SU-DHL-6 (cell line): ENCODE results near the gene KDM3B.
A peak's percentile ranks its signal among the peaks of the same experiment; 100 is the strongest.
"Not testable (repeated sequence)": the region's sequence is repeated elsewhere in the genome, so short reads cannot be mapped to it uniquely, and the experiment has no call there.

Source experiments
- H2AFZ ChIP-seq: fragments of 200-600 bp; sonication (generic); 2 replicates; pipeline ENCODE4 v1.6.1; 2014; ENCODE audit warnings: low read depth, mild to moderate bottlenecking, moderate library complexity, mixed read lengths, antibody characterized with exemption, low read length; ENCODE audit not compliant: severe bottlenecking
- H3F3A ChIP-seq: fragments of 200-600 bp; shearing (Covaris generic); 2 replicates; pipeline ENCODE4 v1.6.0; 2016; ENCODE audit warnings: antibody characterized with exemption, mild to moderate bottlenecking; ENCODE audit not compliant: insufficient read depth
- H3K27ac ChIP-seq: fragments of 200-600 bp; sonication (generic); 2 replicates; pipeline ENCODE4 v1.5.1; 2016; ENCODE audit warnings: low read depth, mild to moderate bottlenecking, low read length, moderate library complexity, mixed read lengths
- H3K27me3 ChIP-seq: fragments of 200-600 bp; sonication (generic), shearing (Covaris generic); 2 replicates; pipeline ENCODE4 v1.6.0; 2014; ENCODE audit warnings: mild to moderate bottlenecking, low read length
- H3K36me3 ChIP-seq: fragments of 200-600 bp; sonication (generic); 2 replicates; pipeline ENCODE4 v1.6.1; 2014; ENCODE audit warnings: mild to moderate bottlenecking, low read length, mixed read lengths
- H3K4me2 ChIP-seq: fragments of 300-600, 200-600 bp; shearing (Covaris generic), sonication (generic); 2 replicates; pipeline ENCODE4 v1.6.0; 2014; ENCODE audit warnings: low read length, low read depth, mild to moderate bottlenecking; ENCODE audit not compliant: poor library complexity, severe bottlenecking
- H3K4me3 ChIP-seq: fragments of 200-600 bp; sonication (generic); 2 replicates; pipeline ENCODE4 v1.5.1; 2014; ENCODE audit warnings: antibody characterized with exemption, low read length, mild to moderate bottlenecking, mixed read lengths; ENCODE audit not compliant: insufficient read depth, poor library complexity, severe bottlenecking
- H3K79me2 ChIP-seq: fragments of 200-600 bp; sonication (generic); 2 replicates; pipeline ENCODE4 v1.6.1; 2014; ENCODE audit warnings: mild to moderate bottlenecking, low read length, moderate library complexity; ENCODE audit not compliant: insufficient read depth
- H3K9ac ChIP-seq: fragments of 200-600 bp; sonication (generic); 2 replicates; pipeline ENCODE4 v1.7.0; 2014; ENCODE audit warnings: mild to moderate bottlenecking, low read length
- H3K9me2 ChIP-seq: fragments of 200-600 bp; sonication (generic); replicated peaks from 2 replicates; pipeline ENCODE4 v1.6.1; 2014; ENCODE audit warnings: low read length; ENCODE audit not compliant: insufficient read depth
- H3K9me3 ChIP-seq: fragments of 200-600 bp; sonication (generic); 2 replicates; pipeline ENCODE4 v1.6.1; 2014; ENCODE audit warnings: low read length, mixed read lengths; ENCODE audit not compliant: insufficient read depth
- H4K20me1 ChIP-seq: fragments of 200-600 bp; sonication (generic); 2 replicates; pipeline ENCODE4 v1.6.1; 2014; ENCODE audit warnings: low read depth, mild to moderate bottlenecking, antibody characterized with exemption, low read length, moderate library complexity, mixed read lengths
- CTCF ChIP-seq: fragments of 200-600 bp; sonication (generic); IDR thresholded peaks from one replicate; pipeline ENCODE4 v1.5.1; 2017; ENCODE audit warnings: antibody characterized with exemption, mild to moderate bottlenecking, low read length, moderate library complexity; ENCODE audit not compliant: insufficient read depth, poor library complexity, severe bottlenecking
- EZH2phosphoT487 ChIP-seq: fragments of 200-600 bp; sonication (generic), shearing (Covaris generic); conservative IDR thresholded peaks from 2 replicates; pipeline ENCODE4 v1.6.1; 2018; ENCODE audit warnings: mild to moderate bottlenecking, antibody characterized with exemption, low read length, moderate library complexity, mixed read lengths

The KDM3B gene

GRCh38 chr5:138408023-138408422 is 55.5 kb downstream of the KDM3B start:
- H3K4me3 ChIP-seq: no peak overlapping the region
- H3K9me3 ChIP-seq: no peaks in the 10 kb centered on the region
- TF ChIP-seq CTCF (no peak), EZH2phosphoT487 (no peak)
- no peaks in the 10 kb centered on the region for H3K27me3 ChIP-seq
- no peak overlapping the region for H3K4me2 ChIP-seq
- no peak overlapping the region for H3K27ac ChIP-seq
- peaks cover 4% of the 10 kb centered on the region; the same call in 1 of the 2 replicates for H3F3A ChIP-seq
- no peak overlapping the region for H2AFZ ChIP-seq
- H3K9ac ChIP-seq: no peak overlapping the region
- no peaks in the 10 kb centered on the region for H3K9me2 ChIP-seq
- H4K20me1 ChIP-seq: no peaks in the 10 kb centered on the region
- H3K36me3 ChIP-seq: peaks cover 20% of the 10 kb centered on the region; the same call in 1 of the 2 replicates
- H3K79me2 ChIP-seq: no peaks in the 10 kb centered on the region

- H3K4me2 ChIP-seq, H3K9me3 ChIP-seq, H3K27me3 ChIP-seq, H3K9ac ChIP-seq, H3K79me2 ChIP-seq, H3F3A ChIP-seq, H2AFZ ChIP-seq, H3K4me3 ChIP-seq, H4K20me1 ChIP-seq, H3K27ac ChIP-seq, H3K9me2 ChIP-seq: not testable (repeated sequence)
- peak; percentile 24 for TF ChIP-seq CTCF
- 0 out of 2 replicates have a peak, but pooled peaks cover 16% of the 10 kb centered on the region for H3K36me3 ChIP-seq
Measured at GRCh38 chr5:138410996-138411640, 58.6 kb downstream of the KDM3B start.

GRCh38 chr5:138418444-138418843 is 66.0 kb downstream of the KDM3B start:
- TF ChIP-seq CTCF: no peak
- TF ChIP-seq EZH2phosphoT487: no peak
- Histone ChIP-seq H3K79me2 (no peaks in the 10 kb centered on the region), H3K27ac (no peak overlapping the region), H4K20me1 (no peaks in the 10 kb centered on the region), H3K4me3 (no peak overlapping the region), H3K9me2 (no peaks in the 10 kb centered on the region), H3F3A (no peaks in the 10 kb centered on the region), H2AFZ (no peak overlapping the region), H3K36me3 (peaks cover 21% of the 10 kb centered on the region), H3K4me2 (no peak overlapping the region), H3K27me3 (no peaks in the 10 kb centered on the region), H3K9ac (no peak overlapping the region), H3K9me3 (no peaks in the 10 kb centered on the region)
